ENCODE data around the gene ALG6.
"Not testable (repeated sequence)": the region's sequence is repeated elsewhere in the genome, so short reads cannot be mapped to it uniquely, and the experiment has no call there.

Gene ALG6

DNA sequence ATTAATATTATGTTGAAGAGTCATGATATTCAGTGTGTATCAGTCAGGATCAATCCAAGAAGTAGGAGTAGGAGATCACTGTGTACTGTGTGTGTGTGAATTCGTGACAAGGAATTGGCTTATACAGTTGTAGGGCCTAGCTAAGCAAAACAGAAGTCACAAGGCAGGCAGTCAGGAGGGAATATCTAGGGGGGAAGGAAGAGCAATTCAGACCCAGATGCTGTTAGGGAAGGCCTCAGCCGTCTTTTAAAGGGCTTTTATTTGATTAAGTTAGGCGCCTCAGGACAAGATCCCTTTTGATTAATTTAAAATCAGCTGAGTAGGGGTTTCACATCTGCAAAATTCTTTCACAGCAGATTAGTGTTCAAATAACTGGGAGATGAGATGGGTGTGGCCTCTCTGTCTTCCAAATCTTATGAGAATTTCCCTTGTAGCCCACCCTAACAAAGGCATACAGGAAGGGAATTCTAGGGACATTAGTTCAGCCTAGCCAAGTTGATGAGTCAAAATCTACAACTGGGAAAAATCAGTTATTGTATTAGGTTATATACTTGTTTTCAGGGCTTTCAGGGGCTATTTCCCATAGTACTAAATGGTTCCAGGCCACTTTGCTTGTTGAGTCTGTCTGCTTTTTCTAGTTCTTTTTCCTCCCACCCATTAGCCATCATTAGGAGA is 47.4 kb downstream of the ALG6 start:
- DNase-seq (ENCODE audit: low spot score) = no peak

DNA sequence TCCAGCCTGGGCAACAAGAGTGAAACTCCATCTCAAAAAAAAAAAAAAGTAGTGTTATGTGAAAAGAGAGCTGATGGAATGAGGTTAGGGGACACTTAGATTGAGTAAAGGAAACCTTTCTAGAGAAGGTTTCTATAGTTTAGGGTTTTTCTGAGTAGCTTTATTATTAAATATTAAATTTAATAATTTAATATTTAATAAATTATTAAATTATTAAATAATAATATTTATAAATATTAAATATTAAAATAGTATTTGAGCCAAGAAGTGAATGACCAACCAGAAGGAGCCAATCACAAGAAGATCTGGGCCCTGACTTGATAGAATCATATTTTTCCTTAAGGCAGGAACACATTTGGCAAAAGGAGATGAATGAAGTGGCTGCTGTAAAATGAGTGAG is 50.7 kb downstream of the ALG6 start:
- no peak for DNase-seq (ENCODE audit: low spot score)

DNA sequence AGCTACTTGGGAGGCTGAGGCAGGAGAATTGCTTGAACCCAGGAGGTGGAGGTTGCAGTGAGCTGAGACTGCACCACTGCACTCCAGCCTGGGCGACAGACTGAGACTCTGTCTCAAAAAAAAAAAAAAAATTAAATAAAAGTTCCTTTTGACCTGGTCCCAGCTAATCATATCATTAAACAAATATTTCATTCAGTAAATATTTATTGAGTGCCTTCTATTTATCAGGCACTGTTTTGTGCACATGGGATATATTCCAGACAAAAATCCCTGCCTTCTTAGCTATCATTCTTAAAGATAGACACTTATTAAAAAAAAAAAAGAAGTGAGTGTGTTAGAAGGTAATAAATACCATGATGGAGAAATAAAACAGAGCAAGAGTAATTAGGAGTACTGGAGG is 53.3 kb downstream of the ALG6 start:
- DNase-seq (ENCODE audit: low spot score) = not testable (repeated sequence)

DNA sequence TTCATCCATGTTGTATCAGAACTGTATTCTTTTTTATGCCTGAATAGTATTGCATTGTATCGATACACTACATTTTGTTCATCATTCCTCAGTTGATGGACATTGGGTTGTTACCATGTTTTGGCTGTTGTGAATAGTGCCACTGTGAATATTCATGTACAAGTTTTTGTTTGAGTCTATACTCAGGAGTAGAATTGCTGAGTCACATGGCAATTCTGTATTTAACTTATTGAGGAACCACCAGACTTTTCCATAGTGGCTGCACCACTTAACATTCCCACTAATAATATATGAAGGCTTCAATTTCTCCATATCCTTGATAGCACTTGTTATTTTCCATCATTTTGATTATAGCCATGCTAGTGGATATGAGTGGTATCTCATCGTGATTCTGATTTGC is 56.2 kb downstream of the ALG6 start:
- DNase-seq (ENCODE audit: low spot score) = no peak

DNA sequence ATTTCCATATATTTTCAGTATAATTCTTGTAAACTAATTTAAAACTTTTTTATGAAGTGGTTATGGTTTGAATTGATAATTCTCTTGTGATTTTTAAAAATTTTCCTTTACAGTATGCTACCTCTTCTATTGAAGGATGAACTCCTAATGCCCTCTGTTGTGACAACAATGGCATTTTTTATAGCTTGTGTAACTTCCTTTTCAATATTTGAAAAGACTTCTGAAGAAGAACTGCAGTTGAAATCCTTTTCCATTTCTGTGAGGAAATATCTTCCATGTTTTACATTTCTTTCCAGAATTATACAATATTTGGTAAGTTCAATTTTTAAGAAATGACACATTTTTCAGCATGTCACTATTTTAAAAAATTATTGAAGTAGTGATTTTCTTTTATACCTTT is 61.4 kb downstream of the ALG6 start:
- DNase-seq (ENCODE audit: low spot score) = no peak

DNA sequence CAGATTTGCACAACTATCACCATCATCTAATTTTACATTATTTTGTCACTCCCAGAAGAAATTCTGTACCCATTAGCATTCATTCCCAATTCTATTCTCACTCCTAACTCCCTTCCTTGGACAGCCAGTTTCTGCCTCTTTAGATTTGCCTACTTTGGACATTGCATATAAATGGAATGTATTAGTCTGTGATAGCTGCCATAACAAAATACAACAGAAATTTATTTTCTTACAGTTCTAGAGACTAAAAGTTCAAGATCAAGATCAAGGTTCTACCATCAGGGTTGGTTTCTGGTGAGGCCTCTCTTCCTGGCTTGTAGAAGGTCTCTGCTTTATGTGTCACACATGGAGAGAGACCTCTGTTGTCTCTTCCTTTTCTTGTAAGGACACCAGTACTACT is 61.9 kb downstream of the ALG6 start:
- DNase-seq (ENCODE audit: low spot score) = no peak

DNA sequence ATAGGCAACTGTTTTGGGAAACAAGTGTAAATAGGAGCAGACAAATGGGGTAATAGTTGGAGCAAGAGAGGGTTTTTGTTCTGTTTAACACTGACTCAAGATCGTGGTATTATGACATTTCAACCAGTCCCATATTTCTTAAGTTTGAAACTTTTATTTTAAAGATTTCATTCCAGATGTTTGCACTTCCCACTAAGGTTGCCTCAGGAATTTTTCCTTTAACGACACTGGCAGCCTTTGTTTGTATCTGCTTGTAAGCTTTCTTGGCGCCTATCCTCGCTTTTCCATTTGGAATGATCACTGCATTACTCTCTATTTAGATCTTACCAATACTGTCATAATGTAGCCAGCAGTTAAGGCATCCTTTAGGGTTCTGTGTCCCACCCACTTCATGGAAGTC is 67.7 kb downstream of the ALG6 start:
- DNase-seq (ENCODE audit: low spot score) = no peak

DNA sequence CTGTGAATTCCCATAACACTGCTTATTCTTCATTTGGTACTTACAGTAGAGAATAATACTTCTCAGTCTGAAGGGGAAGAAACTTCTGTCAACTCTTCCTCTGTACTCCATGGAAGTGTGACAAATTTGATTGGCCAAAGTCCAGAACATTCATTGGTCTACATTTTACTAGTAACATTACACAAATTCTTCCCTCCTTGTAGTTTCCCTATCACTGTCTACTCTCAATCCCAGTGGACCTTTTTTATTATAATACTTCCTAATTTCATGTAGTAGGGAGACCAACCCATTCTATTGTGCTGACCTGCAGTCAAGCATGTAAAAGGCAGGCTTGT is 74.7 kb downstream of the ALG6 start:
- DNase-seq (ENCODE audit: low spot score) = no peak

DNA sequence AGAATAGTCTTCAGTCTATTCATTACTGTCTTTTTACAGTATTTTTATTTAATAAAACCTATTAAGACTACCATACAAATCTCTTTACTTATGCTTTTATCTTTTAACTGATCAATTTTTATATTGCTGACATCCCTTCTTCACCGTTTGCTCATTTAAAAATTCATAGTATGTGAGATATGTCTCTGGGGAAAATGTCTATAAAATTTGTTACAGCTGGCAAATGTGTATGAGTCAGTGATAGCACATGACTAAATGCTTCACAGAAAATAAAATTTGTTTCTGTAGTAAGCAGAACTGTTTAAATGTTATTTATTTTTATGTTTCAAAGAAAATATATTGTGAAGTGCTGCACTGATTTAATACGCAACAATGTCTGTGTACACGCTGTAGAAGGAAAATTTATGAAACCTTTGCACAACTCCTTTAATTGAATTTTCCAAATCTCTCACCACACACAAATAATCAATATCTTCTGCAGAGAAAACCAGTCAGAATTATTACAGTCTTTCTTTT is 81.4 kb downstream of the ALG6 start:
- no peak for DNase-seq (ENCODE audit: low spot score)

DNA sequence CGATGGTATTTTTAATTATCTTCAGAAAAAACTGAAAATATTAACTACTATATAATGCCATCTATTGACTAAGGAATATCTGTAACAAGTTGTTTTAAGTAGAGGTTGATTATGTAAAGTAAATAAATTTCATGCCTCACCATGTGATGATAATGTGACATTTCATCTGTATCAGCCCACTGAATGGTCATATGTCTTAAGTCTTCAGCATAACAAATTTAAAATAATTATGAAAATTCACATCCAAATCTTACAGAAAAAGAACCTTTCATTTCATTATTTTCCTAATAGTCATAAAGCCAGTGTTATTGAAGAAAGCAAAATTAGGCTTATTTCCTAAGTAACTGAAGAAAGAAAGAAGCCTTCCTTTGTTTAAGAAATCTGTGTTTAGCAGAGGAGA is 83.0 kb downstream of the ALG6 start:
- no peak for DNase-seq (ENCODE audit: low spot score)

DNA sequence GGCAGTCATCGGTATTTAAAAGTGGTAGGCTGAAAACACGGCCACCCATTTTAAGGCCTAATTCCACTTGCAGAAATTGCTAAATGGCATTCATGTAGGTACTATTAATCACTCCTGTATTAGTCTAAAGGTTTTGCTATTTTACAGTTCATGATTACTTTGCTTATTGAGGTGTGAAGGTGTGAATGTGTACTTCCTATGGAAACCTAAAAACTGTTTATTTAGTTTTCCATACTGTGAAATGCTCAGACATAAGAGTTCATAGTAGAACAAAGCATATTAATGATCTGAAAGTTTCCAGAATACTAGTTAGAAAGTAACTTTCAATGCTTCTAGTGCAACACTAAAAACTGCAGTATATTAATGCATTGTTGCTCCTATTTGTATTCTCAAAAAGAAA is 85.8 kb downstream of the ALG6 start:
- DNase-seq (ENCODE audit: low spot score) = no peak

DNA sequence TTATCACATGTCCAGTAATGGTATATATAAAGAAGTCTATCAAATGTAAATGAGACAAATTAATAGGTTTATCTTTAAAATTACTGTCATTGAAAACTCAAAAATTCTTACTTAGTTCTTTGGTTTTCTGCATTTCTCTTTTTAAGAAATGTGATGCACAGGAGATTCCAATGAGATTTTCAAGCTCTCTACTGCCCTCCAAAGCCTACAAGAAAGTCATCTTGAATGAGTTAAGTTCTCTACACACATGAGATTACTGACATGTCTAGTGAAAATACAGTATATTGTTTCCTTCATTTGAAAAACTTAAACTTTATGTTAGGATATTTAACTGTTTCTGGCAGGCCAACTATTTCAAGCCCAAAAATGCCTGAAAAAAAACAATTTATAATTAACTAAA is 86.8 kb downstream of the ALG6 start:
- no peak for DNase-seq (ENCODE audit: low spot score)

DNA sequence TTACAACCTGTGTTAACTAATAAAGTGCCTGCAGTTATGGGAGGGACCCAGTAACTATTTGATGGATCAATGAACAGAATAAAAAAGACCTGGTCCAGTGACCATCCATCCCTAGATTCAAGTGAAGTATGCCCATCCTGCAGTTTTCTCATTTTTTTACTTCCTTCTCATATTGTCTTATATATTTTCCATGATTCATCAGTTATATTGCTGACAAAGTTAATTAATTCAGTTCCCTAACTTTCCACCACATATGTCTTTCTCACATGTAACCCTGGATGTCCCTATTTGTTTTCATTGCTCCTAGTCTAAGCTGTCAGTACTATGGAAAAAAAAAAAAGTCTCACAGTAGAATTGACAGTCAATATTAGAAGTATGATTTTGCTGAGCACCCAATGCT is 91.3 kb downstream of the ALG6 start:
- DNase-seq (ENCODE audit: low spot score) = no peak

DNA sequence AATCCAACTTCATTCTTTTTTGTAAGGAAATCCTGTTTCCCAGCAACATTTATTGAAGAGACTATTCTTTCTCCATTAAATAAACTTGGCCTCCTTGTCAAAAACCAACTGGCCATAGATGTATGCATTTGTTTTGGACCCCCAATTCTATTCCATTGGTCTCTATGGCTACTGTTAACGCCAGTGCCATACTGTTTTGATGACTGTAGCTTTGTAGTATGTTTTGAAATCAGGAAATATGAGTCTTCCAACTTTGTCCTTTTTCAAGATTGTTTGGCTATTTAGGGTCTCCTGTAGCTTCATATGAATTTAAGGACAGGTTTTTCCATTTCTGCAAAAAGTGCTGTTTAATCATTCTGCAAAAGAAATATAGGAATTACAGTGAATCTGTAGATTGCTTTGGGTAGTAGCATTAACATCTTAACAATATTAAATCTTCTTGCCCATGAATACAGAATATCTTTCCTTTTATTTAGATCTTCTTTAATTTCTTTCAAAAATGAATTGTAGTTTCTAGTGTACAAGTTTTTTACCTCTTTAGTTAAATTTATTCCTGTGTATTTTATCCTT is 94.3 kb downstream of the ALG6 start:
- no peak for DNase-seq (ENCODE audit: low spot score)

DNA sequence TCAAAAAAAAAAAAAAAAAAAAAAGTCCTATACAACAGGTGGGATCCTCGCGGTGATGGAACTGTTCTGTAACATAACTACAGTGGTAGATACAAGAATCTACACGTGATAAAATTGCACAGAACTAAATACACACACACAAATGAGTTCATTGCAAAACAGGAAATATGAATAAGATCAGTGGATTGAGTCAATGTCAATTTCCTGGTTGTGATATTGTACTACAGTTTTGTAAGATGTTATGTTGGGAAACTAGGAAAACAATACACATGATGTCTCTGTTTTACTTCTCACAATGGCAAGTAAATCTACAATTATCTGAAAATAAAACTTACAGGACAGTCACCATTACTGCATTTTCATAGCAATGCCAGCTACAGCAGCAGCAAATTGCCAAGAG is 95.8 kb downstream of the ALG6 start:
- peak; percentile 5 for DNase-seq (ENCODE audit: low spot score)

DNA sequence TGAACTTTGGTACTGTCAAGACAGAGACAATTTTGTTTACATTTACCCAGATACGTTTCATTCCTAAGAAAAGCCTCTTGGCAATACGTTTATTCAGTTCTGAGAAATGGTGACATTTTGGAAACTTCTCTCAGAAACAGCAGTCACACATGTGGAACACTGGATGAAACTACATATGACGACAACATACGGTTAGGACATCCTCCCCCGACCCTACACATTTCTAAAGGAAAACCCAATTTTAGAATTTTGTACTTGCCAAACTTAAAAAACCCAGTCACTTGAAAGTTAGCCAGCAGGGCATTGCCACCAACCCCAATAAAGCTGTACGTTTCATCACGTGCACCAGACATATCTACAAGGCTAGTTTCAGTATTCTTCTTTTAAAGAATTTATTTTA is 98.8 kb downstream of the ALG6 start:
- no peak for DNase-seq (ENCODE audit: low spot score)

DNA sequence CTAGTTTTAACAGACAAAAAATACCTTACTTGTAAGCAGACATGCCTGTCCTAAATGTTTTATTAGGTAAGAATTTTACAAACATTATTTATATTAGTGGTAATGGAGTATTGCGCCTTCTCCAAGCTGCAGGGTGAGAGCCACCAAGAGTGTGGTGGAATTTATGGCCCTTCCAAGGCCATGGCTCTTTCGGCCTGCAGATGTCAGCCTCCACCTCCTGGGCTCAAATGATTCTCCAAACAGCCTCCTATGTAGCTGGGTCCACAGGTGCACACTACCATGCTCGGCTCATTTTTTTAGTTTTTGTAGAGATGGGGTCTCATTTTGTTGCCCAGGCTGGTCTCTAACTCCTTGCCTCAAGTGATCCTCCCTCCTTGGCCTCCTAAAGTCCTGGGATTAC is 99.3 kb downstream of the ALG6 start:
- DNase-seq (ENCODE audit: low spot score) = no peak

DNA sequence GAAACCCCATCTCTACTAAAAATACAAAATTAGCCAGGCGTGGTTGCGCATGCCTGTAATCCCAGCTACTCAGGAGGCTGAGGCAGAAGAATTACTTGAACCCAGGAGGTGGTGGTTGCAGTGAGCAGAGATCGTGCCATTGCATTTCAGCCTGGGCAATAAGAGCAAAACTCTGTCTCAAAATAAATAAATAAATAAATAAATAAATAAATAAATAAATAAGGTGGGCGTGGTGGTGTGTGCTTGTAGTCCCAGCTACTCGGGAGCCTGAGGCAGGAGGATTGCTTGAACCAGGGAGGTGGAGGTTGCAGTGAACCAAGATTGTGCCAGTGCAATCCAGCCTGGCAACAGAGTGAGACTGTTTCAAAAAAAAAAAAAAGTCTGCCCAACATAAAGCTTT is 101.3 kb downstream of the ALG6 start:
- not testable (repeated sequence) for DNase-seq (ENCODE audit: low spot score)

DNA sequence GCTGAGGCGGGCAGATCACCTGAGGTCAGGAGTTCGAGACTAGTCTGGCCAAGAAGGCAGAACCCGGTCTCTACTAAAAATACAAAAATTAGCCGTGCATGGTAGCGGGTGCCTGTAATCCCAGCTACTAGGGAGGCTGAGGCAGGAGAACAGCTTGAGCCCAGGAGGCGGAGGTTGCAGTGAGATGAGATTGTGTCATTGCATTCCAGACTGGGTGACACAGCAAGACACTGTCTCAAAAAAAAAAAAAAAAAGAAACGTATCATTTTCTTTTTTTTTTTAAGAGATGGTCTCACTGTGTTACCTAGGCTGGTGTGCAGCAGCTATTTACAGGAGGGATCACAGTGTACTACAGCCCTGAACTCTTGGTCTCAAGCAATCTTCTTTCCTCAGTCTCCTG is 108.3 kb downstream of the ALG6 start:
- peak; percentile 43 for DNase-seq (ENCODE audit: low spot score)

DNA sequence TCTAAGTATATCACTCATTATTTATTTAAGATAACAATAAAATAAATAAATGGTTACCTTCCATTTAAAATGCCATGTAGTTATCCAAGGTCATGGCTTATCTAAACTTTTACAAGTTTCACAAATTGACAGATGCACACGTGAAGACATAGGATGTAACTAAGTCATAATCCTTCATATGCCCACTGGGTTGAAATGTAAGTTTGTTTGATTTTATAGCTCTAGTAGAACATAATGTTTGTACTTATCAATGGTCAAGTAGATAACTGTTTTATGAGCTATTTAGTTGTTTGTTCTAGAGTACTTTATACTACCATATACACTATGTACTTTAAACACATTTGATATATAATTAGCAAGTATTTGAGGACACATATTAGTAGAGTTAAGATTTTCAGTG is 112.6 kb downstream of the ALG6 start:
- DNase-seq (ENCODE audit: low spot score) = no peak

DNA sequence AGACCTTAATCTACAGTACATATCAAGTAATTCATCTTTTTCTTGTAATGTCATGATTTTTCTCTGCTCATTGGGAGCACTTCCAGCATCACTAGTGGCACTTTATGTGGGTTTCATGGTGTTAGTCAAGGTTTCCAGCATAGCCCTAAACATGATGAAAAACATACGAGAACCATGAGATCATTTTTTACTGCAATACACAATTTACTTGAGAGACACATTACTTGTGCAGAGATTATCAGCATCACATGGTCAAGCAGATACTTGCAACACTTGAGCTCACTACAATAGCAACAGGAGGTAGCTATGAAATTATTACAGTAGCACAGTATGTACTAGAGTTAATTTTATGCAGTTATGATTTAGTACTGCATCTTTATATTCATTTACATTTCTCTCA is 119.2 kb downstream of the ALG6 start:
- no peak for DNase-seq (ENCODE audit: low spot score)

DNA sequence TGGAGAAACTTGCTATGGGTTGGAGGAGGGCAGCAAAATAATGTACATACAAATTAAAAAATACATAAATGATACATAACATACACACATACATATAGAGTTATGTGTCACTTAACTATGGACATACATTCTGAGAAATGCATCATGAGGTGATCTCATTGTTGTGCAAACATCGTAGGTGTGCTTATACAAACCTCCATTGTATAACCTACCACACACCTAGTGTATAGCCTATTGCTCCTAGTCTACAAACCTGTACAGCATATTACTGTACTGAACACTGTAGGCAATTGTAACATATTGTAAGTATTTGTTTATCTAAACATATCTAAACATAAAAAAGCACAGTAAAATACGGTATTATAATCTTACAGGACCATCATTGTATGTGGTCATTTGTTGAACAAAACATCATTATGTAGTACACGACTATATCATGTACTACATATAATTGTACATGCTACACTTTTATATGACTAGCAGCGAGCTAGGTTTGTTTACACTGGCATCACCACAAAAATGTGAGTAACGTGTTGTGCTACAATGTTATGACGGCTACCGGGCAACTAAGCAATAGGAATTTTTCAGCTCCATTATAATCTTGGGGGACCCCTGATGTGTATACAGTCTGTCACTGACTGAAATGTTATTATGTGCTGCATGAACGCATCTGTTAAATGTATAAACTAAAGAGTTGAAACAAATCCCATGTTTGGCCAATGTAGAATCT is 120.1 kb downstream of the ALG6 start:
- peak; percentile 16 for DNase-seq (ENCODE audit: low spot score)
